GM23338 (cell line): ENCODE data around the gene CNTNAP2. TPM values are rescaled to one million over a fixed set of nuclear protein-coding genes. Genes with fewer than 3 reads are reported as not detected.

Experiments used
- ATAC-seq: fragments of 200-7000 bp; cut with Tn5 transposase; 3 replicates; pipeline ENCODE4 v1.9.1; 2020
- DNase-seq: peaks from one replicate; pipeline ENCODE4 v3.0.0-alpha.2; 2015; ENCODE audit warnings: low spot score
- H2AFZ ChIP-seq: fragments of 200-600 bp; sonication (generic); 2 replicates; pipeline ENCODE4 v1.8.0; 2016; ENCODE audit warnings: antibody characterized with exemption, mild to moderate bottlenecking, moderate library complexity
- H3F3A ChIP-seq: fragments of 200-600 bp; sonication (generic); replicated peaks from 2 replicates; pipeline ENCODE4 v1.8.0; 2017; ENCODE audit warnings: antibody characterized with exemption, mixed run types, low read depth
- H3K27ac ChIP-seq: fragments of 200-600 bp; sonication (generic); 2 replicates; pipeline ENCODE4 v1.6.1; 2016; ENCODE audit warnings: low read depth
- H3K27me3 ChIP-seq: fragments of 200-600 bp; sonication (generic); 2 replicates; pipeline ENCODE4 v1.8.0; 2016; ENCODE audit warnings: mild to moderate bottlenecking, mixed run types, moderate library complexity; ENCODE audit not compliant: insufficient read depth
- H3K36me3 ChIP-seq: fragments of 200-600 bp; sonication (generic); 2 replicates; pipeline ENCODE4 v1.8.0; 2016; ENCODE audit warnings: mild to moderate bottlenecking; ENCODE audit not compliant: insufficient read depth
- H3K4me1 ChIP-seq: fragments of 200-600 bp; sonication (generic); 2 replicates; pipeline ENCODE4 v1.8.0; 2016; ENCODE audit warnings: mild to moderate bottlenecking, moderate library complexity; ENCODE audit not compliant: insufficient read depth
- H3K4me2 ChIP-seq: fragments of 200-600 bp; sonication (generic); 2 replicates; pipeline ENCODE4 v1.7.1; 2017; ENCODE audit warnings: mixed run types
- H3K4me3 ChIP-seq: fragments of 200-600 bp; sonication (generic); 2 replicates; pipeline ENCODE4 v1.6.1; 2016; ENCODE audit warnings: mixed run types
- H3K79me2 ChIP-seq: fragments of 200-600 bp; sonication (generic); replicated peaks from 2 replicates; pipeline ENCODE4 v1.8.0; 2017; ENCODE audit warnings: mild to moderate bottlenecking; ENCODE audit not compliant: insufficient read depth
- H3K9me2 ChIP-seq: fragments of 200-600 bp; sonication (generic); 2 replicates; pipeline ENCODE4 v1.8.0; 2017; ENCODE audit not compliant: insufficient read depth
- H4K20me1 ChIP-seq: fragments of 200-600 bp; sonication (generic); replicated peaks from 2 replicates; pipeline ENCODE4 v1.8.0; 2017; ENCODE audit warnings: mild to moderate bottlenecking; ENCODE audit not compliant: insufficient read depth
- H3K27ac Mint-ChIP-seq: 2 replicates; pipeline ENCODE4 v1.8.0; 2020; ENCODE audit warnings: inconsistent platforms, mild to moderate bottlenecking, moderate library complexity, mixed read lengths
- H3K27me3 Mint-ChIP-seq: 3 replicates; pipeline ENCODE4 v1.8.0; 2022; ENCODE audit warnings: low read depth, mild to moderate bottlenecking, moderate library complexity, mixed read lengths, inconsistent platforms; ENCODE audit not compliant: insufficient read depth, poor library complexity
- H3K36me3 Mint-ChIP-seq: 3 replicates; pipeline ENCODE4 v1.8.0; 2021; ENCODE audit warnings: low read depth, mild to moderate bottlenecking, inconsistent platforms, moderate library complexity, mixed read lengths
- H3K4me1 Mint-ChIP-seq: 3 replicates; pipeline ENCODE4 v1.8.0; 2020; ENCODE audit warnings: mild to moderate bottlenecking, inconsistent platforms, mixed read lengths
- H3K4me3 Mint-ChIP-seq: 3 replicates; pipeline ENCODE4 v1.8.0; 2021; ENCODE audit warnings: moderate library complexity, mild to moderate bottlenecking, inconsistent platforms, mixed read lengths
- H3K9me3 Mint-ChIP-seq: 3 replicates; pipeline ENCODE4 v1.8.0; 2020; ENCODE audit warnings: moderate library complexity, mild to moderate bottlenecking, inconsistent platforms, mixed read lengths
- CREB1 ChIP-seq: fragments of 250-450 bp; sonication (Bioruptor Pico); IDR thresholded peaks from 2 replicates; pipeline ENCODE4 v1.5.0; 2020; ENCODE audit warnings: low read depth, mild to moderate bottlenecking, moderate library complexity
- JUNB ChIP-seq: IDR thresholded peaks from one replicate; pipeline ENCODE4 v1.6.1; 2016; ENCODE audit warnings: antibody characterized with exemption; ENCODE audit not compliant: unreplicated experiment
- POLR2AphosphoS5 ChIP-seq: IDR thresholded peaks from 2 replicates; pipeline ENCODE4 v1.6.1; 2016; ENCODE audit warnings: antibody characterized with exemption, low read depth
- ZNF114 ChIP-seq: fragments of 250-450 bp; sonication (Bioruptor Pico); IDR thresholded peaks from 2 replicates; pipeline ENCODE4 v1.5.0; 2020; ENCODE audit warnings: mild to moderate bottlenecking, moderate library complexity
- ZNF331 ChIP-seq: fragments of 250-450 bp; sonication (Bioruptor Pico); IDR thresholded peaks from 2 replicates; pipeline ENCODE4 v1.5.0; 2020; ENCODE audit warnings: low read depth, mild to moderate bottlenecking, moderate library complexity
- polyA plus RNA-seq: library from polyadenylated mRNA; unstranded; fragments of >200 nt; fragmentation: Nextera tagmentation; extraction: Ambion mirVana; gene quantifications from 2 replicates; pipeline ENCODE4 v1.2.1, GENCODE V29; 2016
- total RNA-seq: library from RNA; depleted of rRNA; stranded (reverse); fragments of >200 nt; shearing (Covaris generic); gene quantifications from 2 replicates; pipeline ENCODE4 v1.2.3, GENCODE V29; 2014
- TF ChIP-seq, protein P1 (sequence below): fragments of 250-450 bp; sonication (Bioruptor Pico); IDR thresholded peaks from 2 replicates; pipeline ENCODE4 v1.5.0; 2020; ENCODE audit warnings: mild to moderate bottlenecking, moderate library complexity
- TF ChIP-seq, protein P2 (sequence below): IDR thresholded peaks from one replicate; pipeline ENCODE4 v1.6.1; 2018; ENCODE audit warnings: antibody characterized with exemption; ENCODE audit not compliant: unreplicated experiment
- TF ChIP-seq, protein P3 (sequence below): IDR thresholded peaks from 2 replicates; pipeline ENCODE4 v1.6.1; 2016; ENCODE audit warnings: antibody characterized with exemption

Gene CNTNAP2
- total and polyA plus RNA-seq, 2 experiments from 2014 or later: 38.2 to 61.3 TPM

DNA sequence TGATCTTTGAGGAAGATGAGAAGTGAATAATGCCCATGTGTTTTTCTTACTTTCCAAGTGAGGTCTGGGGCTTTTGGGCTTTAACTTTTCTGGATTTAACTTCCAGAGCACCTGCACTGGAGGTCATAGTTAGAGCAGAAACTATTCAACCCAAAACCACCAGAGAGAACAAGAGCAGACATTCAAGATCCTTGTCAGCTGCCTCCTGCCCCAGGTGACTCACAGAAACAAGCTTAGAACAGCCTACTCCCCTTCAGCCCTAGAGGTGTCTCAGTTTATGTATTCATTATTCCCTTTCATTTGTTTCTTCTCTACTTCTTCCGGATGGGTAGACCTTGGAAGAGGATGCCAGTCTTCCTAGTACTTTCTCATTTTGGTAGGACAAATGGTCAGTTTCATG, 270.5 kb downstream of the CNTNAP2 start:
- Histone ChIP-seq H3K27me3 (no peaks in the 10 kb centered on the region), H3K4me1 (no peaks in the 10 kb centered on the region), H3K4me3 (no peak overlapping the region), H3F3A (no peaks in the 10 kb centered on the region), H2AFZ (no peak overlapping the region), H3K9me2 (no peaks in the 10 kb centered on the region), H3K4me2 (no peak overlapping the region), H4K20me1 (no peaks in the 10 kb centered on the region), H3K27ac (no peak overlapping the region), H3K36me3 (0 out of 2 replicates have a peak, but pooled peaks cover 5% of the 10 kb centered on the region), H3K79me2 (no peaks in the 10 kb centered on the region)
- no peaks in the 10 kb centered on the region for H3K27me3 Mint-ChIP-seq
- no peak for ATAC-seq
- H3K4me1 Mint-ChIP-seq: no peaks in the 10 kb centered on the region
- peaks cover 5% of the 10 kb centered on the region; the same call in 2 of the 3 replicates for H3K9me3 Mint-ChIP-seq
- no peak overlapping the region for H3K4me3 Mint-ChIP-seq
- no peak for TF ChIP-seq POLR2AphosphoS5
- no peak for TF ChIP-seq ZNF331
- no peak for TF ChIP-seq CREB1 (CRISPR knock-in tag)
- no peak for TF ChIP-seq ZNF114
- no peak for TF ChIP-seq JUNB
- TF ChIP-seq, protein P1, sequence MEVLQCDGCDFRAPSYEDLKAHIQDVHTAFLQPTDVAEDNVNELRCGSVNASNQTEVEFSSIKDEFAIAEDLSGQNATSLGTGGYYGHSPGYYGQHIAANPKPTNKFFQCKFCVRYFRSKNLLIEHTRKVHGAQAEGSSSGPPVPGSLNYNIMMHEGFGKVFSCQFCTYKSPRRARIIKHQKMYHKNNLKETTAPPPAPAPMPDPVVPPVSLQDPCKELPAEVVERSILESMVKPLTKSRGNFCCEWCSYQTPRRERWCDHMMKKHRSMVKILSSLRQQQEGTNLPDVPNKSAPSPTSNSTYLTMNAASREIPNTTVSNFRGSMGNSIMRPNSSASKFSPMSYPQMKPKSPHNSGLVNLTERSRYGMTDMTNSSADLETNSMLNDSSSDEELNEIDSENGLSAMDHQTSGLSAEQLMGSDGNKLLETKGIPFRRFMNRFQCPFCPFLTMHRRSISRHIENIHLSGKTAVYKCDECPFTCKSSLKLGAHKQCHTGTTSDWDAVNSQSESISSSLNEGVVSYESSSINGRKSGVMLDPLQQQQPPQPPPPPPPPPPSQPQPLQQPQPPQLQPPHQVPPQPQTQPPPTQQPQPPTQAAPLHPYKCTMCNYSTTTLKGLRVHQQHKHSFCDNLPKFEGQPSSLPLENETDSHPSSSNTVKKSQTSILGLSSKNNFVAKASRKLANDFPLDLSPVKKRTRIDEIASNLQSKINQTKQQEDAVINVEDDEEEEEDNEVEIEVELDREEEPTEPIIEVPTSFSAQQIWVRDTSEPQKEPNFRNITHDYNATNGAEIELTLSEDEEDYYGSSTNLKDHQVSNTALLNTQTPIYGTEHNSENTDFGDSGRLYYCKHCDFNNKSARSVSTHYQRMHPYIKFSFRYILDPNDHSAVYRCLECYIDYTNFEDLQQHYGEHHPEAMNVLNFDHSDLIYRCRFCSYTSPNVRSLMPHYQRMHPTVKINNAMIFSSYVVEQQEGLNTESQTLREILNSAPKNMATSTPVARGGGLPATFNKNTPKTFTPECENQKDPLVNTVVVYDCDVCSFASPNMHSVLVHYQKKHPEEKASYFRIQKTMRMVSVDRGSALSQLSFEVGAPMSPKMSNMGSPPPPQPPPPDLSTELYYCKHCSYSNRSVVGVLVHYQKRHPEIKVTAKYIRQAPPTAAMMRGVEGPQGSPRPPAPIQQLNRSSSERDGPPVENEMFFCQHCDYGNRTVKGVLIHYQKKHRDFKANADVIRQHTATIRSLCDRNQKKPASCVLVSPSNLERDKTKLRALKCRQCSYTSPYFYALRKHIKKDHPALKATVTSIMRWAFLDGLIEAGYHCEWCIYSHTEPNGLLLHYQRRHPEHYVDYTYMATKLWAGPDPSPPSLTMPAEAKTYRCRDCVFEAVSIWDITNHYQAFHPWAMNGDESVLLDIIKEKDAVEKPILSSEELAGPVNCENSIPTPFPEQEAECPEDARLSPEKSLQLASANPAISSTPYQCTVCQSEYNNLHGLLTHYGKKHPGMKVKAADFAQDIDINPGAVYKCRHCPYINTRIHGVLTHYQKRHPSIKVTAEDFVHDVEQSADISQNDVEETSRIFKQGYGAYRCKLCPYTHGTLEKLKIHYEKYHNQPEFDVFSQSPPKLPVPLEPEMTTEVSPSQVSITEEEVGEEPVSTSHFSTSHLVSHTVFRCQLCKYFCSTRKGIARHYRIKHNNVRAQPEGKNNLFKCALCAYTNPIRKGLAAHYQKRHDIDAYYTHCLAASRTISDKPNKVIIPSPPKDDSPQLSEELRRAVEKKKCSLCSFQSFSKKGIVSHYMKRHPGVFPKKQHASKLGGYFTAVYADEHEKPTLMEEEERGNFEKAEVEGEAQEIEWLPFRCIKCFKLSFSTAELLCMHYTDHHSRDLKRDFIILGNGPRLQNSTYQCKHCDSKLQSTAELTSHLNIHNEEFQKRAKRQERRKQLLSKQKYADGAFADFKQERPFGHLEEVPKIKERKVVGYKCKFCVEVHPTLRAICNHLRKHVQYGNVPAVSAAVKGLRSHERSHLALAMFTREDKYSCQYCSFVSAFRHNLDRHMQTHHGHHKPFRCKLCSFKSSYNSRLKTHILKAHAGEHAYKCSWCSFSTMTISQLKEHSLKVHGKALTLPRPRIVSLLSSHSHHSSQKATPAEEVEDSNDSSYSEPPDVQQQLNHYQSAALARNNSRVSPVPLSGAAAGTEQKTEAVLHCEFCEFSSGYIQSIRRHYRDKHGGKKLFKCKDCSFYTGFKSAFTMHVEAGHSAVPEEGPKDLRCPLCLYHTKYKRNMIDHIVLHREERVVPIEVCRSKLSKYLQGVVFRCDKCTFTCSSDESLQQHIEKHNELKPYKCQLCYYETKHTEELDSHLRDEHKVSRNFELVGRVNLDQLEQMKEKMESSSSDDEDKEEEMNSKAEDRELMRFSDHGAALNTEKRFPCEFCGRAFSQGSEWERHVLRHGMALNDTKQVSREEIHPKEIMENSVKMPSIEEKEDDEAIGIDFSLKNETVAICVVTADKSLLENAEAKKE: no peak
- DNase-seq: no peak
- H3K36me3 Mint-ChIP-seq: no peaks in the 10 kb centered on the region
- H3K27ac Mint-ChIP-seq: no peak overlapping the region

DNA sequence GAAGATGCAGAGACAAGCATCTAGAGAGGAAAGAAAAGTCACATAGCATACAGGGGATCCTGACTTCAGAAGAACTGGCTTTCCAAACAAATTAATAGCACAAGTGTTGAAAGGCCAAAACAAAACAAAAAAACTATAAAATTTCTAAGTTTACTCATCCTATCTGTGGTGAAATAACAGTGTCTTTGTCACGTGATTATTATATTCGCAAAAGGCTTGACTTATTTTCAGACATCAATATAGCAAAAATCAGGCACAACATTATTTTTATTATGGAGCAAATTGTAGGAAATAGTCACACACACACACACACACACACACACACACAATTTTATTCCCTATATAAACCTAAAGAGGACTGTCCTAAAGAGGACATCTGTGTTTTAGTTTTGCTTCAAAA, 272.3 kb downstream of the CNTNAP2 start:
- no peaks in the 10 kb centered on the region for H3K27me3 ChIP-seq
- H3K4me1 Mint-ChIP-seq: no peaks in the 10 kb centered on the region
- ATAC-seq (no peak), DNase-seq (no peak)
- H2AFZ ChIP-seq: no peak overlapping the region
- no peaks in the 10 kb centered on the region for H3F3A ChIP-seq
- H3K9me2 ChIP-seq: no peaks in the 10 kb centered on the region
- no peaks in the 10 kb centered on the region for H3K27me3 Mint-ChIP-seq
- no peaks in the 10 kb centered on the region for H3K36me3 Mint-ChIP-seq
- no peak overlapping the region for H3K4me3 Mint-ChIP-seq
- no peaks in the 10 kb centered on the region for H3K4me1 ChIP-seq
- no peaks in the 10 kb centered on the region for H4K20me1 ChIP-seq
- no peak overlapping the region for H3K27ac ChIP-seq
- peaks cover 5% of the 10 kb centered on the region; the same call in 2 of the 3 replicates for H3K9me3 Mint-ChIP-seq
- H3K4me2 ChIP-seq: no peak overlapping the region
- H3K27ac Mint-ChIP-seq: no peak overlapping the region
- H3K79me2 ChIP-seq: no peaks in the 10 kb centered on the region
- H3K36me3 ChIP-seq: 0 out of 2 replicates have a peak, but pooled peaks cover 5% of the 10 kb centered on the region
- H3K4me3 ChIP-seq: no peak overlapping the region
- TF ChIP-seq, protein P2, sequence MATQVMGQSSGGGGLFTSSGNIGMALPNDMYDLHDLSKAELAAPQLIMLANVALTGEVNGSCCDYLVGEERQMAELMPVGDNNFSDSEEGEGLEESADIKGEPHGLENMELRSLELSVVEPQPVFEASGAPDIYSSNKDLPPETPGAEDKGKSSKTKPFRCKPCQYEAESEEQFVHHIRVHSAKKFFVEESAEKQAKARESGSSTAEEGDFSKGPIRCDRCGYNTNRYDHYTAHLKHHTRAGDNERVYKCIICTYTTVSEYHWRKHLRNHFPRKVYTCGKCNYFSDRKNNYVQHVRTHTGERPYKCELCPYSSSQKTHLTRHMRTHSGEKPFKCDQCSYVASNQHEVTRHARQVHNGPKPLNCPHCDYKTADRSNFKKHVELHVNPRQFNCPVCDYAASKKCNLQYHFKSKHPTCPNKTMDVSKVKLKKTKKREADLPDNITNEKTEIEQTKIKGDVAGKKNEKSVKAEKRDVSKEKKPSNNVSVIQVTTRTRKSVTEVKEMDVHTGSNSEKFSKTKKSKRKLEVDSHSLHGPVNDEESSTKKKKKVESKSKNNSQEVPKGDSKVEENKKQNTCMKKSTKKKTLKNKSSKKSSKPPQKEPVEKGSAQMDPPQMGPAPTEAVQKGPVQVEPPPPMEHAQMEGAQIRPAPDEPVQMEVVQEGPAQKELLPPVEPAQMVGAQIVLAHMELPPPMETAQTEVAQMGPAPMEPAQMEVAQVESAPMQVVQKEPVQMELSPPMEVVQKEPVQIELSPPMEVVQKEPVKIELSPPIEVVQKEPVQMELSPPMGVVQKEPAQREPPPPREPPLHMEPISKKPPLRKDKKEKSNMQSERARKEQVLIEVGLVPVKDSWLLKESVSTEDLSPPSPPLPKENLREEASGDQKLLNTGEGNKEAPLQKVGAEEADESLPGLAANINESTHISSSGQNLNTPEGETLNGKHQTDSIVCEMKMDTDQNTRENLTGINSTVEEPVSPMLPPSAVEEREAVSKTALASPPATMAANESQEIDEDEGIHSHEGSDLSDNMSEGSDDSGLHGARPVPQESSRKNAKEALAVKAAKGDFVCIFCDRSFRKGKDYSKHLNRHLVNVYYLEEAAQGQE: no peak
- TF ChIP-seq, protein P3, sequence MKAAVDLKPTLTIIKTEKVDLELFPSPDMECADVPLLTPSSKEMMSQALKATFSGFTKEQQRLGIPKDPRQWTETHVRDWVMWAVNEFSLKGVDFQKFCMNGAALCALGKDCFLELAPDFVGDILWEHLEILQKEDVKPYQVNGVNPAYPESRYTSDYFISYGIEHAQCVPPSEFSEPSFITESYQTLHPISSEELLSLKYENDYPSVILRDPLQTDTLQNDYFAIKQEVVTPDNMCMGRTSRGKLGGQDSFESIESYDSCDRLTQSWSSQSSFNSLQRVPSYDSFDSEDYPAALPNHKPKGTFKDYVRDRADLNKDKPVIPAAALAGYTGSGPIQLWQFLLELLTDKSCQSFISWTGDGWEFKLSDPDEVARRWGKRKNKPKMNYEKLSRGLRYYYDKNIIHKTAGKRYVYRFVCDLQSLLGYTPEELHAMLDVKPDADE: no peak
